Sigmoid colon (tissue), 3 donors: ENCODE results near the gene WDR86.

ENCODE experiments used
- CTCF ChIP-seq, 4 experiments: fragments of 450-650 bp in 3 of 4; fragments of 200-600 bp in 1 of 4; IDR thresholded peaks; one replicate each; pipeline ENCODE4 v1.5.1; 2016 to 2019; ENCODE audit warnings: antibody characterized with exemption in 4 of 4, mild to moderate bottlenecking in 3 of 4, moderate library complexity in 2 of 4
- POLR2A ChIP-seq, 2 donors: fragments of 450-650 bp; IDR thresholded peaks; one replicate each; pipeline ENCODE4 v1.6.1; 2016; ENCODE audit warnings: antibody characterized with exemption in 2 of 2, mild to moderate bottlenecking in 2 of 2, moderate library complexity in 2 of 2

GRCh38 chr7:151372612-151373265 is 37.1 kb downstream of the WDR86 start:
- TF ChIP-seq POLR2A (IDR thresholded peaks at IDR 0.05): no peak
- no peak for TF ChIP-seq CTCF (IDR thresholded peaks at IDR 0.05)
